PC-9 (cell line): ENCODE measurements around the gene NKX2-4. TPM values are rescaled to one million over a fixed set of nuclear protein-coding genes. Genes with fewer than 3 reads are reported as not detected.

Experiments used
- BruUV-seq: library from RNA; stranded (reverse); fragments of 400-500 nt; replicated peaks from 2 replicates; lab custom pipeline; 2021; lab: Mats Ljungman, UMichigan
- CTCF ChIA-PET: fragments of 300-600 bp; sonication (Branson Sonifier 250); formaldehyde crosslinking; loops from one replicate; lab custom pipeline; 2022; ENCODE audit warnings: antibody characterized with exemption; lab: Charles Lee
- POLR2A ChIA-PET: fragments of 300-600 bp; sonication (Branson Sonifier 250); formaldehyde crosslinking; loops from one replicate; lab custom pipeline; 2022; ENCODE audit warnings: antibody characterized with exemption; ENCODE audit not compliant: unreplicated experiment; lab: Charles Lee
- DNase-seq, 2 experiments: peaks; one replicate each; pipeline versions ENCODE4 v3.0.0 to v3.0.0-alpha.2; 2015 to 2022; ENCODE audit warnings: mixed read lengths in 1 of 2
- H2AFZ ChIP-seq: fragments of 200-600 bp; sonication (generic); 2 replicates; pipeline ENCODE4 v1.8.1; 2017; ENCODE audit warnings: antibody characterized with exemption
- H3F3A ChIP-seq: fragments of 200-600 bp; sonication (generic); 2 replicates; pipeline ENCODE4 v1.8.1; 2017; ENCODE audit warnings: antibody characterized with exemption, mild to moderate bottlenecking, low read depth; ENCODE audit not compliant: insufficient read depth
- H3K27ac ChIP-seq: fragments of 200-600 bp; sonication (generic); 2 replicates; pipeline ENCODE4 v1.6.1; 2016; ENCODE audit warnings: mixed run types
- H3K27me3 ChIP-seq: fragments of 200-600 bp; sonication (generic); 2 replicates; pipeline ENCODE4 v1.6.1; 2016; ENCODE audit warnings: low read depth, mixed run types; ENCODE audit not compliant: insufficient read depth
- H3K36me3 ChIP-seq: fragments of 200-600 bp; sonication (generic); 2 replicates; pipeline ENCODE4 v1.6.1; 2016; ENCODE audit warnings: low read depth, mixed run types
- H3K4me1 ChIP-seq: fragments of 200-600 bp; sonication (generic); replicated peaks from 2 replicates; pipeline ENCODE4 v1.6.1; 2016; ENCODE audit warnings: mixed run types; ENCODE audit not compliant: insufficient read depth
- H3K4me2 ChIP-seq: fragments of 200-600 bp; sonication (generic); 2 replicates; pipeline ENCODE4 v1.6.1; 2017; ENCODE audit warnings: mixed run types
- H3K4me3 ChIP-seq: fragments of 200-600 bp; sonication (generic); 2 replicates; pipeline ENCODE4 v1.6.1; 2016; ENCODE audit warnings: mixed run types
- H3K79me2 ChIP-seq: fragments of 200-600 bp; sonication (generic); 2 replicates; pipeline ENCODE4 v1.6.1; 2017; ENCODE audit warnings: low read depth, mixed run types
- H3K9me2 ChIP-seq: fragments of 200-600 bp; sonication (generic); 2 replicates; pipeline ENCODE4 v1.8.1; 2017; ENCODE audit warnings: mild to moderate bottlenecking; ENCODE audit not compliant: insufficient read depth
- H3K9me3 ChIP-seq: fragments of 200-600 bp; sonication (generic); 2 replicates; pipeline ENCODE4 v1.8.1; 2016; ENCODE audit warnings: low read depth; ENCODE audit not compliant: insufficient read depth
- H4K20me1 ChIP-seq: fragments of 200-600 bp; sonication (generic); 2 replicates; pipeline ENCODE4 v1.8.1; 2017; ENCODE audit not compliant: insufficient read depth
- CTCF ChIP-seq: fragments of 200-600 bp; sonication (generic); conservative IDR thresholded peaks from 2 replicates; pipeline ENCODE4 v1.6.1; 2017; ENCODE audit warnings: mixed run types, antibody characterized with exemption, mild to moderate bottlenecking, moderate library complexity
- EZH2 ChIP-seq: fragments of 200-600 bp; sonication (generic); IDR thresholded peaks from 2 replicates; pipeline ENCODE4 v1.8.0; 2017; ENCODE audit warnings: antibody characterized with exemption, low read depth
- intact Hi-C: fragments of 100-400 bp; cut with micrococcal nuclease; formaldehyde crosslinking; loops from one replicate; pipeline ENCODE4 v1.10.0; 2022; ENCODE audit not compliant: unreplicated experiment
- total RNA-seq: library from RNA; stranded (reverse); gene quantifications from 2 replicates; pipeline ENCODE4 v1.2.3, GENCODE V29; 2021

The NKX2-4 gene
- total RNA-seq, 1 experiment from 2014 or later: not detected

GRCh38 chr20:21436205-21436604 lies 38.9 kb upstream of the NKX2-4 start:
- ChIA-PET CTCF (no interaction called here), POLR2A (no interaction called here)
- H3K9me3 ChIP-seq: no peaks in the 10 kb centered on the region; the same call in 1 of the 2 replicates
- H2AFZ ChIP-seq: no peak overlapping the region
- H3F3A ChIP-seq: no peaks in the 10 kb centered on the region
- no peaks in the 10 kb centered on the region for H4K20me1 ChIP-seq
- H3K4me1 ChIP-seq: no peaks in the 10 kb centered on the region
- no peaks in the 10 kb centered on the region for H3K9me2 ChIP-seq
- peaks cover 48% of the 10 kb centered on the region for H3K27me3 ChIP-seq
- intact Hi-C loops: loop anchor here (10.0 kb wide), 1 partner anchor 539 kb away; no protein-coding TSS in a partner anchor
- peak in 1 of 2 experiments; percentile 46 for DNase-seq
- no peaks in the 10 kb centered on the region for H3K79me2 ChIP-seq
- no peak for TF ChIP-seq EZH2
- TF ChIP-seq CTCF: no peak
- H3K36me3 ChIP-seq: no peaks in the 10 kb centered on the region
- no peak overlapping the region for H3K4me2 ChIP-seq
- no peak overlapping the region for H3K27ac ChIP-seq
- no peak overlapping the region for H3K4me3 ChIP-seq
- BruUV-seq: no TSS peak

- no peak overlapping the region for H3K4me2 ChIP-seq
These were observed 38.2 kb upstream of the NKX2-4 start for GRCh38 chr20:21435576-21435975.

GRCh38 chr20:21433329-21433890 lies 36.1 kb upstream of the NKX2-4 start:
- Histone ChIP-seq H3K36me3 (no peaks in the 10 kb centered on the region), H2AFZ (no peak overlapping the region), H4K20me1 (no peaks in the 10 kb centered on the region), H3K4me1 (no peaks in the 10 kb centered on the region), H3K79me2 (no peaks in the 10 kb centered on the region), H3K4me3 (no peak overlapping the region), H3K4me2 (no peak overlapping the region), H3F3A (no peaks in the 10 kb centered on the region), H3K27me3 (peaks cover 32% of the 10 kb centered on the region), H3K9me2 (no peaks in the 10 kb centered on the region), H3K9me3 (no peaks in the 10 kb centered on the region; the same call in 1 of the 2 replicates), H3K27ac (no peak overlapping the region)
- intact Hi-C loops: loop anchor here (10.0 kb wide), 1 partner anchor 541 kb away; no protein-coding TSS in a partner anchor
- ChIA-PET POLR2A (no interaction called here), CTCF (no interaction called here)
- TF ChIP-seq EZH2: no peak
- no peak for TF ChIP-seq CTCF
- DNase-seq: no peak
- no TSS peak for BruUV-seq

More at GRCh38 chr20:21435576-21435975, 38.2 kb upstream of the NKX2-4 start:
- ChIA-PET CTCF (no interaction called here), POLR2A (no interaction called here)
- Histone ChIP-seq H3K36me3 (no peaks in the 10 kb centered on the region), H3K9me3 (no peaks in the 10 kb centered on the region; the same call in 1 of the 2 replicates), H2AFZ (no peak overlapping the region), H3K9me2 (no peaks in the 10 kb centered on the region), H3K79me2 (no peaks in the 10 kb centered on the region), H3K4me3 (no peak overlapping the region), H4K20me1 (no peaks in the 10 kb centered on the region), H3F3A (no peaks in the 10 kb centered on the region), H3K4me1 (no peaks in the 10 kb centered on the region), H3K27me3 (peaks cover 43% of the 10 kb centered on the region), H3K27ac (no peak overlapping the region)
- TF ChIP-seq CTCF: no peak
- no peak for TF ChIP-seq EZH2
- intact Hi-C loops: loop anchor here (10.0 kb wide), 1 partner anchor 539 kb away; no protein-coding TSS in a partner anchor
- no peak for DNase-seq
- no TSS peak for BruUV-seq
